ENCODE data around the gene SERHL2.
"Not testable (repeated sequence)": the region's sequence is repeated elsewhere in the genome, so short reads cannot be mapped to it uniquely, and the experiment has no call there.

SERHL2 gene

GRCh38 chr22:42536166-42536565 is 17.6 kb upstream of the SERHL2 start:
- no peak for DNase-seq

GRCh38 chr22:42536634-42537033 is 17.1 kb upstream of the SERHL2 start:
- not testable (repeated sequence) for DNase-seq

- DNase-seq = not testable (repeated sequence)
Measured at GRCh38 chr22:42537199-42537831, 16.4 kb upstream of the SERHL2 start.

DNA sequence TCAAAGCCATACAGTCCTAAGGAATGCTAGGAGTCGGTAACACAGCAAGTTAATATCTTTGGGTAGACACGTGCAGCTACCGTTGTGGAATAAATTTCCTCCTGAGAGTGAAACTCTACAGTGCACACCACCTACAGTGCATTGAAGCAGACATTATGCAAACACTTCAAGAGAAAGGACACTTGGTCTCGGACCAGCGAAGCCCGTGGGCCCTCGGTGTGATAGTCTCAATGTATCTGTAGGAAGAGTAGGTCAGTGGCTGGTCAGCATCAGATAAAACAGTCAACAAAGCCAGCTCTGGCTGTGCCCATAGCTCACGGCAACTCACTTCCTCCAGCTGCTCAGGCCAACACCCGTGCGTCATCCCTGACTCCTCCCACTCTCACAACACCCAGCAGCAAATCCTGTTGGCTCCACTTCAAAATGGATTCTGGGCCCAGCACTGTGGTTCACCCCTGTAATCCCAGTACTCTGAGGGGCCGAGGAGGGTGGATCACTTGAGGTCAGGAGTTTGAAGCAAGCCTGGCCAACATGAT is 14.5 kb upstream of the SERHL2 start:
- not testable (repeated sequence) for DNase-seq

DNA sequence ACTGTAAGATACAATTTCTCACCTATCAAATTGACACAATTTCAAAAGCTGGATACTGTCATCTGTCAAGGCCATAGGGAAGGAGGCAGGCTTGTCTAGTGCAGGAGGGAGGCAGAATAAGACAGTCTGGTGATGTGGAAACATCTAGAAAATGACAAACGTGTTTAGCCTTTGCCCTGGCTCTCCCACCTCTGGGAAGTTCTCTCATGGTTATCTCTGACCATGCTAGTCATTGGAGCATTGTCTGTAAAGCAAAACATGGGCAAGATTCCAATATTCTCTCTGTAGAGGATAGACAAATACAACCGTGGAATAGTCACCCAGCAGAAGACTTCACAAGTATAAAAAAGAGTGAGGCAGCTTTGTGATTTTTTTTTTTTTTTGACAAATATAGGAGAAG is 9.1 kb upstream of the SERHL2 start:
- DNase-seq = no peak

- no peak for DNase-seq
Measured at GRCh38 chr22:42547562-42547961, 6.2 kb upstream of the SERHL2 start.

GRCh38 chr22:42548126-42548525 is 5.6 kb upstream of the SERHL2 start:
- DNase-seq = not testable (repeated sequence)

GRCh38 chr22:42548597-42549330 is 5.0 kb upstream of the SERHL2 start:
- DNase-seq = no peak

GRCh38 chr22:42549331-42550060 is 4.3 kb upstream of the SERHL2 start:
- no peak for DNase-seq

GRCh38 chr22:42552294-42552647 is 1.5 kb upstream of the SERHL2 start:
- DNase-seq = not testable (repeated sequence)

DNA sequence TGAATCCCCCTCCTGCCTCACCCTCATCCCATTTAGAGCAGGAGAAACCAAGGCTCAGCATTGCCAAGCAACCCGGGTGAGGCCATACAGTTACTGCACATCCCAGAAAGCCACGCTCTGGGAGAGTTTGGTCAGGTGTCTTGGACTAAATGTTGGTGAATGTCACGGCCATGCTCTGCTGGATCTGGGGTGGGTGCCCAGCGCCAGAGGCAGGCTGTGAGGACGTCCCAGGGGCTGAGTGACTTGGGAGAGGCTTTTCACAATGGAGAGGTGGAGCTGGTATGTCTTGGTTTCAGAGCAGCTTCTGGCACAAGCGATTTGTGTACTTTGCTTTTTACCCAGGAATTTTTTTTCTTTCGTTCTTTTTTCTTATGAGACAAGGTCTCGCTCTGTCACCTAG is 6.6 kb downstream of the SERHL2 start:
- no peak for DNase-seq

GRCh38 chr22:42560781-42561180 is 7.0 kb downstream of the SERHL2 start:
- DNase-seq = peak; percentile 9

DNA sequence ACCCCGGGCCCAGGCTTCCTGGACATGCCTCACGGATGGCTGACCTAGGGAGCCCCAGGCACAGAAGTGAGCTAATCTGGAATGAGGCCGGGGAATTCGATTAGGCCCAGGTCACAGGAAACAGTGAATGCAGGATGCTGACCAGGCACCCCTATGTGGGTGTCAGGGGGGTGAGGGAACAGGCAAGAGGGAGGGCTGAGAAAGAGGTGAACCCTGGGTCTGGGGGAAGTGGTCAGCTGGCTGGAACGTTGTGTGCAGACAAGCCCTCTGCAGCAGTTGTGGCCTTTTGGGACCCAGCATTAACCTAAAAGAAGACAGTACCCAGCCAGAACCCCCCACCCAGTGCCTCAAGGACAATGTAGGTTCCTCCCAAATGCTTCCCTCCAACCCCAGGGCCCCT is 8.1 kb downstream of the SERHL2 start:
- no peak for DNase-seq

- DNase-seq = no peak
Measured at GRCh38 chr22:42562279-42562678, 8.5 kb downstream of the SERHL2 start.

DNA sequence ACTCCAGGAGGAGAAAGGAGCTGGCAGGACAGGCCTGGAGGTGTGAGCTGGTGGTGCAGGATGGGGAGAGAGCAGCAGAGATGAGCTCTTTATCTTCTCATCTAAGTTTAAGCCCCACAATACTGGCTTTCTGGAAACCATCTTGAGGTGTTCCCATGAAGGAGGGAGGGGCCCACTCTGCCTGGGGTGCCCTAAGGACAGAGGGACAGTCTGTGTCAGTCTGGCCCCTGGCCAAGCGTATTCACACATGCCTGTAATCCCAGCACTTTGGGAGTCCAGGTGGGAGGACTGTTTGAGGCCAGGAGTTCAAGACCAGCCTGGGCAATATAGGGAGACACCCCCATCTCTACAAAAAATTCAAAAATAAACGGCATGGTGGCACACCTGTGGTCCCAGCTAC is 8.9 kb downstream of the SERHL2 start:
- no peak for DNase-seq

DNA sequence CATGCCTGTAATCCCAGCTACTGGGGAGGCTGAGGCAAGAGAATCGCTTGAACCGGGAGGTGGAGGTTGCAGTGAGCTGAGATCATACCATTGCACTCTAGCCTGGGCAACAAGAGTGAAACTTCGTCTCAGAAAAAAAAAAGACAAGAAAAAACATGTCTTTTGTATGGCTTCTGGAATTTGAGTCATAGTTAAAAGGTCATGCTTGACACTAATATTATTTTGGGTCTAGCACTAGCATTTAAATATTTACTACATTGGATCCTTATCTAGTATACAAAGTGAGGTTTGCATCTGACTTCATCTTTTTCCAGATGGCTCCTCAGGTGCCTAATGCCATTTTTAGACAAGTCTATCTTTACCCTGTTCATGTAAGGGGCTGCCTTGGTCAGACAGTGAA is 10.2 kb downstream of the SERHL2 start:
- not testable (repeated sequence) for DNase-seq

DNA sequence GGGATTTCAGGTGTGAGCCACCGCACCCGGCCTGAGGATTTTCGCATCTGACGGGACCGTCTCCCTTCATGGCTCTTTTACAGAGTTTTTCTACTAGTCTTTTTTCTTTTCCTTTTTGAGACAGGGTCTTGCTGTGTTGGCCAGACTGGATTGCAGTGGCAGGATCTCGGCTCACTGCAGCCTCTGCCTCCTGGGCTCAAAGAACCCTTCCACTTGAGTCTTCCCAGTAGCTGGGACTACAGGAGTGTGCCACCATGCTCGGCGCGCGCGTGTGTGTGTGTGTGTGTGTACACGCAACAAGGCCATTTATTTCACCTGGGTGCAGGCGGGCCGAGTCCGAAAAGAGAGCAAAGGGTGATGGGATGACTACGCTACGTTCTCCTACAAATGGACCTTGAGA is 10.9 kb downstream of the SERHL2 start:
- DNase-seq = no peak

DNA sequence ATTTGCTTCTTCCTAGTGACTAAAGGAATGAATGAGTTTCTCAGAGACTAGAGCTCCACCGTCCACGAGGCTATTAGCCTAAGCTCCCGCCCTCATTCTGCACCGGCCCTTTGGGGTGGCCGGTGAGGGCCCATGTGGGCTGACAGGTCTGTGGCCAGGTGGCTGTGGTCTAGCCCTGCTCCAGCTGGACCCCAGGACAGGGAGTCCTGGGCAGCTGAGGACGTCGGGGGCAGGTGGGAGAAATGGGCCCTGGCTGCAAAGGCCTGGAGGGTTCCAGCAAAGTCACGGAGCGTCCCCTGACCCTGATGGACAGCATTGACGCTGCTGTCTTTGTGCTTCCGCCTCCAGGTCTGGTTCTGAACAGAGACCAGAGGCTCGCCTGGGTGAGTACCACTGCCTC is 12.2 kb downstream of the SERHL2 start:
- no peak for DNase-seq

DNA sequence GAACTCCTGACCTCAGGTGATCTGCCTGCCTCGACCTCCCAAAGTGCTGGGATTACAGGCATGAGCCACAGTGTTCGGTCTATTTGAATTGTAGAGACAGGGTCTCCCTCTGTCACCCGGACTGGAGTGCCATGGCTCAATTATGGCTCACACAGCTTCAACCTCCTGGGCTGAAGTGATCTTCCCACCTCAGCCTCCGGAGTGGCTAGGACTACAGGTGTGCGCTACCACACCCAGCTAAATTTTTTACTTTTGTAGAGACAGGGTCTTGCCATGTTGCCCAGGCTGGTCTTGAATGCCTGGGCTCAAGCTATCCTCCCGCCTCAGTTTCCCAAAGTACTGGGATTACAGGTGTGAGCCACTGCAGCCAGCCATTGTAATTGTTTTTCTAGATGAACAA is 14.2 kb downstream of the SERHL2 start:
- not testable (repeated sequence) for DNase-seq

- DNase-seq = not testable (repeated sequence)
Measured at GRCh38 chr22:42570580-42570979, 16.8 kb downstream of the SERHL2 start.

DNA sequence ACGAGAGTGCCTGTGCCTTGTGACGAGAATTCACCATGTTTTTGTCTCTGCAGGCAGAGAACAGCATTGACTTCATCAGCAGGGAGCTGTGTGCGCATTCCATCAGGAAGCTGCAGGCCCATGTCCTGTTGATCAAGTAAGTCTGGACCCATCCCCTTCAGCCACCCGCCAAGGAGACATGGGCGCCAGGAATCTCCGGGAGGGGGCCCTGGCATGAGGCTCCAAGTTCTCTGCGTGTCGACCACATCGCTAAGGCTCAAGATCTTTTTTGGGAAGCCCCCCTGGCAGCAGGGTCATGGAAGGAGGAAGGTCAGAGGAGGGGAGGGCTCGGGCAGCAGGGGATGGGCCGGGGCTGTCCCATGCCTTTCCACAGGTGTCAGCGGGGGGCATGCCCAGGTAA is 17.3 kb downstream of the SERHL2 start:
- DNase-seq = not testable (repeated sequence)

- not testable (repeated sequence) for DNase-seq
Measured at GRCh38 chr22:42574046-42574445, 20.3 kb downstream of the SERHL2 start.

DNA sequence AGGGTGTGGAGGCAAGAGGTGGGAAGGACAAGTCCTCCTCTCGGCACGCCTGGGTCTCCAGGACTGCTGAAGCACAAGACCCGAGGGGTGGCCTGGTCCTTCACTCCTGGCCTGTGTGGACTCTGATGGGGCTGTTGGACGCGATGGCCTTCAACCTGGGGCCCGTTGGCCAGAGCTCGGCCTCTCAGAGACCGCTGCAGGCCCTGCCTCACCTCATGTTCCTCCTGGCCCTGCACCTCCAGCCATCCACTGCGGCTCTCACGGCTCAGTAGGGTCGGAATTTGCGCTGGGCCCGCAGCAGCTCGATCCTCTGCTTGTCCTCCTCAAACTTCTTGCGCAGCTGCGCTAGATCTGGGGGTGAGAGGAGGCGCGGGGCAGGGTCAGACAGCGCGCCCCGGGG is 20.7 kb downstream of the SERHL2 start:
- DNase-seq = not testable (repeated sequence)

Data from fibroblast of upper back skin (primary cell).